HepG2 (cell line): ENCODE results near the gene SCIN. TPM values are rescaled to one million over a fixed set of nuclear protein-coding genes. Genes with fewer than 3 reads are reported as not detected.

ENCODE experiments used
- ARID4A ChIP-seq: sonication (generic); formaldehyde crosslinking; IDR thresholded peaks from 2 replicates; pipeline ENCODE4 v1.5.0; 2020; ENCODE audit warnings: mild to moderate bottlenecking, missing genetic modification reagents, borderline replicate concordance
- BATF2 ChIP-seq: sonication (generic); formaldehyde crosslinking; IDR thresholded peaks from 2 replicates; pipeline ENCODE4 v1.8.0; 2022; ENCODE audit warnings: mild to moderate bottlenecking, missing genetic modification reagents, moderate library complexity
- BRCA1 ChIP-seq: sonication (generic); formaldehyde crosslinking; IDR thresholded peaks from 2 replicates; pipeline ENCODE4 v1.4.0; 2020; ENCODE audit warnings: missing genetic modification reagents
- GFI1 ChIP-seq: sonication (generic); formaldehyde crosslinking; IDR thresholded peaks from 2 replicates; pipeline ENCODE4 v1.5.0; 2020; ENCODE audit warnings: missing genetic modification reagents, mild to moderate bottlenecking, borderline replicate concordance
- LCORL ChIP-seq, 2 experiments: fragments of 450-650 bp in 1 of 2; sonication (generic) in 1 of 2; formaldehyde crosslinking in 1 of 2; IDR thresholded peaks; 2 replicates each; pipeline versions ENCODE4 v1.5.0 to v1.6.1; 2017 to 2020; ENCODE audit warnings: antibody characterized with exemption in 1 of 2, missing genetic modification reagents in 1 of 2
- MXI1 ChIP-seq: IDR thresholded peaks from 3 replicates; pipeline ENCODE4 v1.6.1; 2012; ENCODE audit warnings: low read depth, low read length, inconsistent platforms, borderline replicate concordance
- NONO ChIP-seq, 2 experiments: fragments of 450-650 bp in 1 of 2; sonication (generic) in 1 of 2; formaldehyde crosslinking in 1 of 2; IDR thresholded peaks in 1 of 2; conservative IDR thresholded peaks in 1 of 2; 2 replicates each; pipeline versions ENCODE4 v1.6.1 to v1.8.0; 2017 to 2022; ENCODE audit warnings: mild to moderate bottlenecking in 1 of 2, missing genetic modification reagents in 1 of 2, moderate library complexity in 1 of 2
- ZBTB25 ChIP-seq: IDR thresholded peaks from 2 replicates; pipeline ENCODE4 v1.6.1; 2018; ENCODE audit warnings: missing genetic modification reagents
- ZFP41 ChIP-seq: sonication (generic); formaldehyde crosslinking; IDR thresholded peaks from 2 replicates; pipeline ENCODE4 v1.4.0; 2020; ENCODE audit warnings: mild to moderate bottlenecking, missing genetic modification reagents, borderline replicate concordance
- ZNF280D ChIP-seq: sonication (generic); formaldehyde crosslinking; IDR thresholded peaks from 2 replicates; pipeline ENCODE4 v1.5.1; 2020; ENCODE audit warnings: mild to moderate bottlenecking, missing genetic modification reagents
- ZNF30 ChIP-seq: sonication (generic); formaldehyde crosslinking; IDR thresholded peaks from 2 replicates; pipeline ENCODE4 v1.5.0; 2020; ENCODE audit warnings: mild to moderate bottlenecking, missing genetic modification reagents
- ZNF34 ChIP-seq: sonication (generic); formaldehyde crosslinking; IDR thresholded peaks from 2 replicates; pipeline ENCODE4 v1.4.0; 2020; ENCODE audit warnings: mild to moderate bottlenecking, missing genetic modification reagents, borderline replicate concordance
- ZNF556 ChIP-seq: sonication (generic); formaldehyde crosslinking; IDR thresholded peaks from 2 replicates; pipeline ENCODE4 v1.4.0; 2020; ENCODE audit warnings: mild to moderate bottlenecking, missing genetic modification reagents, borderline replicate concordance
- ZNF883 ChIP-seq: sonication (generic); formaldehyde crosslinking; IDR thresholded peaks from 2 replicates; pipeline ENCODE4 v1.5.1; 2020; ENCODE audit warnings: mild to moderate bottlenecking, missing genetic modification reagents; ENCODE audit errors: not compliant biosample characterization
- polyA plus RNA-seq, 8 experiments: library from polyadenylated mRNA; depleted of rRNA in 3 of 8; stranded (reverse) in 7 of 8; unstranded in 1 of 8; fragments of >200 nt; fragmentation: Illumina TruSeq in 4 of 8; extraction: Trizol in 4 of 8; gene quantifications; 2 replicates each; pipeline versions ENCODE4 v1.2.1 to v1.2.3, GENCODE V29; 2011 to 2016; ENCODE audit warnings: low read depth in 4 of 8, missing spikeins in 1 of 8, mixed read lengths in 1 of 8; ENCODE audit not compliant: insufficient read depth in 1 of 8
- total RNA-seq, 5 experiments: library from RNA; depleted of rRNA; stranded (reverse); fragments of >200 nt; fragmentation: Illumina TruSeq; extraction: Trizol; gene quantifications; 2 replicates each; pipeline ENCODE4 v1.2.3, GENCODE V29; 2016; ENCODE audit warnings: low read depth in 1 of 5
- TF ChIP-seq, protein P1 (sequence below): sonication (generic); formaldehyde crosslinking; IDR thresholded peaks from 2 replicates; pipeline ENCODE4 v1.4.0; 2020; ENCODE audit warnings: missing genetic modification reagents

The SCIN gene
- total and polyA plus RNA-seq, 2 of the 13 experiments (the other 11 are each of a cell fraction or from before 2014, with no cell fraction given) = not detected

GRCh38 chr7:12686891-12687717 is 116.6 kb downstream of the SCIN start, which contains the start of gene ARL4A (continued):
- no peak for TF ChIP-seq BRCA1 (CRISPR knock-in tag)
- TF ChIP-seq ZNF34 (CRISPR knock-in tag) = no peak
- TF ChIP-seq ZNF30 (CRISPR knock-in tag) = no peak
- peak; percentile 68; the same call in 1 of the 2 replicates for TF ChIP-seq ARID4A
- 0 out of 2 replicates have a peak, but pooled peaks have one; percentile 65 for TF ChIP-seq BATF2
- TF ChIP-seq, protein P1, sequence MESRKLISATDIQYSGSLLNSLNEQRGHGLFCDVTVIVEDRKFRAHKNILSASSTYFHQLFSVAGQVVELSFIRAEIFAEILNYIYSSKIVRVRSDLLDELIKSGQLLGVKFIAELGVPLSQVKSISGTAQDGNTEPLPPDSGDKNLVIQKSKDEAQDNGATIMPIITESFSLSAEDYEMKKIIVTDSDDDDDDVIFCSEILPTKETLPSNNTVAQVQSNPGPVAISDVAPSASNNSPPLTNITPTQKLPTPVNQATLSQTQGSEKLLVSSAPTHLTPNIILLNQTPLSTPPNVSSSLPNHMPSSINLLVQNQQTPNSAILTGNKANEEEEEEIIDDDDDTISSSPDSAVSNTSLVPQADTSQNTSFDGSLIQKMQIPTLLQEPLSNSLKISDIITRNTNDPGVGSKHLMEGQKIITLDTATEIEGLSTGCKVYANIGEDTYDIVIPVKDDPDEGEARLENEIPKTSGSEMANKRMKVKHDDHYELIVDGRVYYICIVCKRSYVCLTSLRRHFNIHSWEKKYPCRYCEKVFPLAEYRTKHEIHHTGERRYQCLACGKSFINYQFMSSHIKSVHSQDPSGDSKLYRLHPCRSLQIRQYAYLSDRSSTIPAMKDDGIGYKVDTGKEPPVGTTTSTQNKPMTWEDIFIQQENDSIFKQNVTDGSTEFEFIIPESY (CRISPR knock-in tag) = no peak
- no peak; the same call in 1 of the 2 replicates for TF ChIP-seq ZNF556 (CRISPR knock-in tag)
- TF ChIP-seq ZFP41 = peak; percentile 57; the same call in 1 of the 2 replicates
- peak; percentile 84 for TF ChIP-seq ZNF883
- no peak for TF ChIP-seq LCORL (IDR thresholded peaks at IDR 0.05)
- TF ChIP-seq LCORL (CRISPR knock-in tag; IDR thresholded peaks at IDR 0.05) = no peak
- peak; percentile 74; the same call in 2 of the 3 replicates for TF ChIP-seq MXI1
- 0 out of 2 replicates have a peak, but pooled peaks have one; percentile 4 for TF ChIP-seq ZNF280D
- TF ChIP-seq ZBTB25 (CRISPR knock-in tag) = peak; percentile 38; the same call in 1 of the 2 replicates
- no peak for TF ChIP-seq NONO (IDR thresholded peaks at IDR 0.05)
- TF ChIP-seq NONO (CRISPR knock-in tag; conservative IDR thresholded peaks at IDR 0.05) = peak; percentile 48; the same call in 1 of the 2 replicates
- TF ChIP-seq GFI1 (CRISPR knock-in tag) = peak; percentile 67
